ENCODE data around the gene NUSAP1. TPM values are rescaled to one million over a fixed set of nuclear protein-coding genes. Genes with fewer than 3 reads are reported as not detected.
"Not testable (repeated sequence)": the region's sequence is repeated elsewhere in the genome, so short reads cannot be mapped to it uniquely, and the experiment has no call there.

The NUSAP1 gene
- total RNA-seq, 1 experiment from 2014 or later: 146 TPM

GRCh38 chr15:41377978-41378377 lies 45.3 kb downstream of the NUSAP1 start:
- intact Hi-C loops (cut with micrococcal nuclease): no loop called here
- H3K27me3 ChIP-seq (ENCODE audit: insufficient read depth, low read length): no peaks in the 10 kb centered on the region
- DNase-seq (ENCODE audit: low read depth, low spot score): no peak
- H3K9me3 ChIP-seq (ENCODE audit: control insufficient read depth in 1 of 2, insufficient read depth in 1 of 2, low read depth in 1 of 2, low read length in 2 of 2): no peaks in the 10 kb centered on the region
- no peak overlapping the region for H2AFZ ChIP-seq (ENCODE audit: low read depth, low read length, poor library complexity, severe bottlenecking)
- H3K9ac ChIP-seq (ENCODE audit: low read length): no peak overlapping the region
- no peaks in the 10 kb centered on the region for H3K9me2 ChIP-seq (ENCODE audit: insufficient read depth)
- BruUV-seq (replicated peaks): no TSS peak
- H3K4me3 ChIP-seq (replicated peaks in 1 of 2; ENCODE audit: low read depth in 1 of 2, low read length in 2 of 2): no peak overlapping the region
- ChIA-PET RAD21 (ENCODE audit: low non-redundant PET in 1 of 2, low total read pairs in 2 of 2, uncharacterized antibody in 2 of 2, unreplicated experiment in 2 of 2) (no interaction called here), POLR2A (no interaction called here), CTCF (interaction anchor here (0.7 kb wide), 1 partner anchor 10 kb away, joined by 4 read pairs; no protein-coding TSS in a partner anchor)
- H3K79me2 ChIP-seq (ENCODE audit: insufficient read depth, low read length): peaks cover 4% of the 10 kb centered on the region; the same call in 1 of the 2 replicates
- no peak overlapping the region for H3K27ac ChIP-seq (ENCODE audit: low read depth, low read length)
- no peaks in the 10 kb centered on the region for H3K4me1 ChIP-seq (ENCODE audit: control insufficient read depth in 1 of 2, insufficient read depth in 2 of 2, low read length in 2 of 2)
- H3K36me3 ChIP-seq (ENCODE audit: control insufficient read depth in 1 of 2, insufficient read depth in 2 of 2, low read length in 2 of 2): peaks cover 45 to 47% of the 10 kb centered on the region in 2 experiments
- no peak overlapping the region for H3K4me2 ChIP-seq (ENCODE audit: low read length)
- 0 out of 2 replicates have a peak, but pooled peaks cover 4% of the 10 kb centered on the region for H4K20me1 ChIP-seq (ENCODE audit: insufficient read depth)
- no peak for TF ChIP-seq JUND (IDR thresholded peaks at IDR 0.05)
- no peak for TF ChIP-seq CEBPB (IDR thresholded peaks at IDR 0.05; ENCODE audit: low read depth)
- TF ChIP-seq POLR2A (IDR thresholded peaks at IDR 0.05; ENCODE audit: borderline replicate concordance, extremely low read depth, insufficient read depth, insufficient read length): no peak
- TF ChIP-seq SIN3A (IDR thresholded peaks at IDR 0.05; ENCODE audit: low read depth): no peak
- no peak for TF ChIP-seq EZH2 (IDR thresholded peaks at IDR 0.05)
- no peak for TF ChIP-seq EGR1 (IDR thresholded peaks at IDR 0.05; ENCODE audit: low read depth)
- 0 out of 2 replicates have a peak, but pooled peaks have one; percentile 11 for ATAC-seq

- H3K9me3 ChIP-seq (ENCODE audit: control insufficient read depth in 1 of 2, insufficient read depth in 1 of 2, low read depth in 1 of 2, low read length in 2 of 2); RAD21 ChIA-PET (ENCODE audit: low non-redundant PET in 1 of 2, low total read pairs in 2 of 2, uncharacterized antibody in 2 of 2, unreplicated experiment in 2 of 2); H3K79me2 ChIP-seq (ENCODE audit: insufficient read depth, low read length); CTCF ChIA-PET; H3K9ac ChIP-seq (ENCODE audit: low read length); H3K27ac ChIP-seq (ENCODE audit: low read depth, low read length); H3K4me2 ChIP-seq (ENCODE audit: low read length); H3K4me3 ChIP-seq (replicated peaks in 1 of 2; ENCODE audit: low read depth in 1 of 2, low read length in 2 of 2); BruUV-seq (replicated peaks); H3K27me3 ChIP-seq (ENCODE audit: insufficient read depth, low read length); H2AFZ ChIP-seq (ENCODE audit: low read depth, low read length, poor library complexity, severe bottlenecking); H3K4me1 ChIP-seq (ENCODE audit: control insufficient read depth in 1 of 2, insufficient read depth in 2 of 2, low read length in 2 of 2); intact Hi-C loops (cut with micrococcal nuclease); H3K9me2 ChIP-seq (ENCODE audit: insufficient read depth); H4K20me1 ChIP-seq (ENCODE audit: insufficient read depth); POLR2A ChIA-PET; DNase-seq (ENCODE audit: low read depth, low spot score): not testable (repeated sequence)
- H3K36me3 ChIP-seq (ENCODE audit: control insufficient read depth in 1 of 2, insufficient read depth in 2 of 2, low read length in 2 of 2): peaks cover 15 to 18% of the 10 kb centered on the region in 2 experiments; a peak in 3 of 4 replicates
- peak; percentile 25; the same call in 1 of the 2 replicates for ATAC-seq
Observed at GRCh38 chr15:41383974-41384749, 51.5 kb downstream of the NUSAP1 start.

All from HCT116 (cell line).